Measurements from ENCODE around the gene DDX39A. TPM values are rescaled to one million over a fixed set of nuclear protein-coding genes. Genes with fewer than 3 reads are reported as not detected.

Gene DDX39A
- total RNA-seq, 1 donor from 2014 or later, result 38.6 TPM

DNA sequence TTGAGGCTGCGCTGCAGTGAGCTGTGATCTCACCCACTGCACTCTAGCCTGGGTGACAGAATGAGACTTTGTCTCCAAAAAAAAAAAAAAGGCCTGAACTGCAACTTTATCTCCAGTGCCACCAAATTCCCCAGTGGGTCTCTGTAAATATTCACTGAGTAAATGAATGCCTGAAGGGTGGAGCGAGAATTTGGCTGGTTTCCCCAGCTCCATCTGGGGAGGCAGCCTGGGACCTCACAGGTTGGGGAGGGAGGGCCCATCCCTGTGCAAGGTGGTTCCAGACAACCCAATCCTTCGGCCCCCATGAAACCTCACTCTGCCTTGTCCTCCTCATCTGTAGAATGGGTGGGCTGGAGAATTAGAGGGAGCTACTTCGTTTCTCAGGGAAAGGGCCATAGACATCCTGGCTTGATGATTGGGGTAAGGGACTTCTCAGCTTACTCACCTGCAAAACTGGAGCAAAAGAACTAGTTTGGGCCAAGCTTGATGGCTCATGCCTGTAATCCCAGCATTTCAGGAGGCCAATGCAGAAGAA lies 9.8 kb upstream of the DDX39A start:
- peaks cover 19% of the 10 kb centered on the region for H3K27me3 ChIP-seq
- H2AFZ ChIP-seq (replicated peaks), result no peak overlapping the region
- no peaks in the 10 kb centered on the region for H3K9me3 ChIP-seq (ENCODE audit: low read depth)
- TF ChIP-seq EZH2phosphoT487 (IDR thresholded peaks at IDR 0.05), result no peak
- no peak for TF ChIP-seq EZH2 (IDR thresholded peaks at IDR 0.05)
- TF ChIP-seq, protein P1, sequence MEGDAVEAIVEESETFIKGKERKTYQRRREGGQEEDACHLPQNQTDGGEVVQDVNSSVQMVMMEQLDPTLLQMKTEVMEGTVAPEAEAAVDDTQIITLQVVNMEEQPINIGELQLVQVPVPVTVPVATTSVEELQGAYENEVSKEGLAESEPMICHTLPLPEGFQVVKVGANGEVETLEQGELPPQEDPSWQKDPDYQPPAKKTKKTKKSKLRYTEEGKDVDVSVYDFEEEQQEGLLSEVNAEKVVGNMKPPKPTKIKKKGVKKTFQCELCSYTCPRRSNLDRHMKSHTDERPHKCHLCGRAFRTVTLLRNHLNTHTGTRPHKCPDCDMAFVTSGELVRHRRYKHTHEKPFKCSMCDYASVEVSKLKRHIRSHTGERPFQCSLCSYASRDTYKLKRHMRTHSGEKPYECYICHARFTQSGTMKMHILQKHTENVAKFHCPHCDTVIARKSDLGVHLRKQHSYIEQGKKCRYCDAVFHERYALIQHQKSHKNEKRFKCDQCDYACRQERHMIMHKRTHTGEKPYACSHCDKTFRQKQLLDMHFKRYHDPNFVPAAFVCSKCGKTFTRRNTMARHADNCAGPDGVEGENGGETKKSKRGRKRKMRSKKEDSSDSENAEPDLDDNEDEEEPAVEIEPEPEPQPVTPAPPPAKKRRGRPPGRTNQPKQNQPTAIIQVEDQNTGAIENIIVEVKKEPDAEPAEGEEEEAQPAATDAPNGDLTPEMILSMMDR (IDR thresholded peaks at IDR 0.05), result no peak
- no peak overlapping the region for H3K27ac ChIP-seq
- Mint-ChIP-seq H3K9me3 (no peaks in the 10 kb centered on the region), H3K27me3 (ENCODE audit: insufficient read depth, low read depth) (peaks cover 7% of the 10 kb centered on the region), H3K27ac (no peak overlapping the region), H3K4me1 (peaks cover 8% of the 10 kb centered on the region), H3K4me3 (no peak overlapping the region), H3K36me3 (no peaks in the 10 kb centered on the region)
- no peaks in the 10 kb centered on the region for H3K36me3 ChIP-seq
- no peak overlapping the region for H3K9ac ChIP-seq
- H3K79me2 ChIP-seq (ENCODE audit: low read depth), result peaks cover 2% of the 10 kb centered on the region
- DNase-seq (ENCODE audit: low spot score), result no peak
- no peak overlapping the region for H3K4me2 ChIP-seq
- no peak overlapping the region for H3K4me3 ChIP-seq
- peaks cover 20% of the 10 kb centered on the region for H3F3A ChIP-seq (ENCODE audit: low read depth)
- peaks cover 3% of the 10 kb centered on the region for H4K20me1 ChIP-seq (ENCODE audit: low read depth)
- peaks cover 3% of the 10 kb centered on the region for H3K4me1 ChIP-seq

DNA sequence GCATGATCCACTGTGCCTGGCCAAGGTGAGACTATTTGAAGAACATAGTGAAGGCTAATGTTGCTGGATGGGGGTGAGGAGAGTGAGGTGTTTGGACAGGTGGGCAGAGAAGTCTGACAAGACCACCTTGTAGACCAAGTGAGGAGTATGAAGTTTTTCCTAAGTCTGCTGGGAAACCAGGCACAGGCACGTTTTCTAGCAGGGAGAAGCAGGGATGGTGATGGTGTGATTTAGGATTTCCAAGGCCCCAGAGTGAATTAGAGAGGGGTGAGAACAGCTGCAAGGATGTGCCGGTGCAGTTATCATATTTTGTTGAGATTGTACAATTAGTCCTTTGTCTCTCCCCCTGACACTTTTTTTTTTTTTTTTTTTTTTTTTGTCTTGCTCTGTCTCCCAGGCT lies 8.3 kb upstream of the DDX39A start:
- no peaks in the 10 kb centered on the region for H3K4me1 ChIP-seq
- H3K36me3 ChIP-seq, result no peaks in the 10 kb centered on the region
- DNase-seq (ENCODE audit: low spot score), result no peak
- no peak overlapping the region for H3K4me2 ChIP-seq
- peaks cover 10% of the 10 kb centered on the region for H3K27me3 Mint-ChIP-seq (ENCODE audit: insufficient read depth, low read depth)
- H3K4me3 Mint-ChIP-seq, result no peak overlapping the region
- peaks cover 19% of the 10 kb centered on the region for H3K27me3 ChIP-seq
- peaks cover 16% of the 10 kb centered on the region for H3F3A ChIP-seq (ENCODE audit: low read depth)
- no peak overlapping the region for H2AFZ ChIP-seq (replicated peaks)
- no peaks in the 10 kb centered on the region for H3K36me3 Mint-ChIP-seq
- peaks cover 5% of the 10 kb centered on the region for H3K4me1 Mint-ChIP-seq
- no peaks in the 10 kb centered on the region for H3K79me2 ChIP-seq (ENCODE audit: low read depth)
- no peak overlapping the region for H3K27ac ChIP-seq
- H3K27ac Mint-ChIP-seq, result no peak overlapping the region
- H3K9me3 ChIP-seq (ENCODE audit: low read depth), result no peaks in the 10 kb centered on the region
- no peak overlapping the region for H3K4me3 ChIP-seq
- no peaks in the 10 kb centered on the region for H3K9me3 Mint-ChIP-seq
- H3K9ac ChIP-seq, result no peak overlapping the region
- no peak for TF ChIP-seq EZH2 (IDR thresholded peaks at IDR 0.05)
- no peak for TF ChIP-seq EZH2phosphoT487 (IDR thresholded peaks at IDR 0.05)
- TF ChIP-seq, protein P1 (IDR thresholded peaks at IDR 0.05), result no peak
- H4K20me1 ChIP-seq (ENCODE audit: low read depth), result no peaks in the 10 kb centered on the region

DNA sequence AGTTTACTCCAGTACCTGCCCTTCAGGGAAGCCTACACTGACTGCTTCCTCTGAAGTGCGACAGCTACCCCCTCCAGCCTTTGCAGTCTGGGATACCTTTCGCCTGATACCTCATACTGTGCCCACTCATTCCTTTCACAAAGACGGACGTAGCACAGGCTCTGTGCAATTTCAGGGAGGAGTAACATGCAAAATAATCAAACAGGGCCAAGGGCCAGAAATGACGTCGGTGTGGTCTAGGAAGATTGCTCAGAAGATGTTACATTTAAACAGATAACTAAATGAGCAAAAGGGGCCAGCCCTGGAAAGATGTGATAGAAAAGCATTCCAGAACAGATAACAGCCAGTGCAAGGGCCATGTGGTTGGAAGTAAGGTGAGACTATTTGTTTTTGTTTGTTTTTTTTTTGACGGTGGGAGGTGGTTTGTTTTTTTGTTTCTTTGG lies 6.6 kb upstream of the DDX39A start:
- Mint-ChIP-seq H3K9me3 (no peaks in the 10 kb centered on the region), H3K27me3 (ENCODE audit: insufficient read depth, low read depth) (peaks cover 8% of the 10 kb centered on the region), H3K27ac (peak overlapping the region; percentile 61), H3K4me3 (no peak overlapping the region), H3K4me1 (peaks cover 4% of the 10 kb centered on the region), H3K36me3 (no peaks in the 10 kb centered on the region)
- Histone ChIP-seq H3K27me3 (peaks cover 4% of the 10 kb centered on the region), H3K9me3 (ENCODE audit: low read depth) (no peaks in the 10 kb centered on the region), H3K4me2 (no peak overlapping the region), H3K36me3 (no peaks in the 10 kb centered on the region), H3K27ac (no peak overlapping the region), H3K9ac (no peak overlapping the region), H3K4me3 (no peak overlapping the region), H2AFZ (replicated peaks) (peak overlapping the region; percentile 18), H4K20me1 (ENCODE audit: low read depth) (no peaks in the 10 kb centered on the region), H3K79me2 (ENCODE audit: low read depth) (no peaks in the 10 kb centered on the region), H3F3A (ENCODE audit: low read depth) (peaks cover 5% of the 10 kb centered on the region), H3K4me1 (no peaks in the 10 kb centered on the region)
- TF ChIP-seq, protein P1 (IDR thresholded peaks at IDR 0.05), result no peak
- TF ChIP-seq EZH2 (IDR thresholded peaks at IDR 0.05) (no peak), EZH2phosphoT487 (IDR thresholded peaks at IDR 0.05) (no peak)
- DNase-seq (ENCODE audit: low spot score), result no peak

Data from neural progenitor cell (in vitro differentiated cells).